ENCODE results near the gene PRPSAP1.

DNA sequence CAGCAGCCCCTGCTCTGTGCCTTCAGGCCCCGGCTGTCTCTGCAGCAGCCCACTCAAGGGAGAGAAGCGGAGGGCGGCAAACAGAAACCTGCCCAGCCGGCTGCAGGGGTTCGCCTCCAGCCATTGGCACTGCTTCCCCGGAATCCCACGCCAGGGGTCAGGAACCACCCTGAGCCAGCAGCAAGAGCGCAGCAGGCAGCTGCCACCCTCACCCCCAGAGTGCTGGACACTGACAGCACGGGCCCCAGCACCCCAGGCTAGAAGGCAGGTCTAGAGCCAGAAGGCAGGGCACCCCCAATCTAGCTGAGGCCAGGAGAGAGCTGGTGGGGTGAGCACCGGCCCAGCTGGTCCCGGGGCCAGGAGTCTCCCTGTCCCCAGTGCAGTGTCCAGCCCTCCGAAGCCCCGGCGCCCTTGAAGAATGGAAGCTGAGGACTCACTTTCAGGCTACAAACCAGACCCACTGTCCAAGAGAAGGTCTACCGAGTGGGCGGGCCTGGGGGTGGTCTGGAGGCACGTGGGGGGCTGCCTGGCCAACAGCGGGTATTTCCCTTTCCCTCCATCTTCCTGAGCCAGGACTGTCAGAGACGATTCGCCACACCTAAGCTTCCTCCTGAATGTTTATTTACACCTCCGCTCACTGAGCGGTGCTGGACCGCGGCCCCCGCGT, 80.1 kb downstream of the PRPSAP1 start:
- no peak for TF ChIP-seq POLR2A (IDR thresholded peaks at IDR 0.05)
- TF ChIP-seq, protein P1, sequence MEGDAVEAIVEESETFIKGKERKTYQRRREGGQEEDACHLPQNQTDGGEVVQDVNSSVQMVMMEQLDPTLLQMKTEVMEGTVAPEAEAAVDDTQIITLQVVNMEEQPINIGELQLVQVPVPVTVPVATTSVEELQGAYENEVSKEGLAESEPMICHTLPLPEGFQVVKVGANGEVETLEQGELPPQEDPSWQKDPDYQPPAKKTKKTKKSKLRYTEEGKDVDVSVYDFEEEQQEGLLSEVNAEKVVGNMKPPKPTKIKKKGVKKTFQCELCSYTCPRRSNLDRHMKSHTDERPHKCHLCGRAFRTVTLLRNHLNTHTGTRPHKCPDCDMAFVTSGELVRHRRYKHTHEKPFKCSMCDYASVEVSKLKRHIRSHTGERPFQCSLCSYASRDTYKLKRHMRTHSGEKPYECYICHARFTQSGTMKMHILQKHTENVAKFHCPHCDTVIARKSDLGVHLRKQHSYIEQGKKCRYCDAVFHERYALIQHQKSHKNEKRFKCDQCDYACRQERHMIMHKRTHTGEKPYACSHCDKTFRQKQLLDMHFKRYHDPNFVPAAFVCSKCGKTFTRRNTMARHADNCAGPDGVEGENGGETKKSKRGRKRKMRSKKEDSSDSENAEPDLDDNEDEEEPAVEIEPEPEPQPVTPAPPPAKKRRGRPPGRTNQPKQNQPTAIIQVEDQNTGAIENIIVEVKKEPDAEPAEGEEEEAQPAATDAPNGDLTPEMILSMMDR (IDR thresholded peaks at IDR 0.05): no peak
